T-helper 17 cell (primary cell): Measurements from ENCODE around the gene UBE2F. TPM values are rescaled to one million over a fixed set of nuclear protein-coding genes. Genes with fewer than 3 reads are reported as not detected.
A peak's percentile ranks its signal among the peaks of the same experiment; 100 is the strongest.
"Not testable (repeated sequence)": the region's sequence is repeated elsewhere in the genome, so short reads cannot be mapped to it uniquely, and the experiment has no call there.

Experiments used
- ATAC-seq: fragments of 150-1000 bp; cut with Tn5 transposase; 2 replicates; pipeline ENCODE4 v1.10.0; 2021; ENCODE audit warnings: mild to moderate bottlenecking, moderate library complexity
- DNase-seq, 3 donors: peaks; one replicate each; pipeline versions ENCODE4 v3.0.0 to v3.0.0-alpha.2; 2020 to 2021
- H3K9me3 ChIP-seq: one replicate; pipeline ENCODE4 v1.7.0; 2013; ENCODE audit warnings: low read length, mild to moderate bottlenecking; ENCODE audit not compliant: control insufficient read depth, poor library complexity, severe bottlenecking
- H3K27ac Mint-ChIP-seq: one replicate; pipeline ENCODE4 v1.8.0; 2022; ENCODE audit warnings: mild to moderate bottlenecking, moderate library complexity, mixed read lengths
- H3K27me3 Mint-ChIP-seq: one replicate; pipeline ENCODE4 v1.8.0; 2022; ENCODE audit warnings: mixed read lengths
- H3K36me3 Mint-ChIP-seq: one replicate; pipeline ENCODE4 v1.8.0; 2022; ENCODE audit warnings: low read depth, mixed read lengths
- H3K4me1 Mint-ChIP-seq: one replicate; pipeline ENCODE4 v1.8.0; 2022; ENCODE audit warnings: mild to moderate bottlenecking, mixed read lengths
- H3K4me3 Mint-ChIP-seq: one replicate; pipeline ENCODE4 v1.8.0; 2022; ENCODE audit warnings: mild to moderate bottlenecking, moderate library complexity, mixed read lengths
- total RNA-seq, 4 donors: library from RNA in 2 of 4; stranded (reverse) in 2 of 4; gene quantifications; one replicate each; pipeline ENCODE4 v1.2.3 and lab custom pipeline; 2022 to 2026

UBE2F gene
- total RNA-seq, 2 donors from 2014 or later, result 34.6 to 40.3 TPM

- Mint-ChIP-seq H3K27me3 (no peaks in the 10 kb centered on the region), H3K4me3 (no peak overlapping the region), H3K36me3 (peaks cover 14% of the 10 kb centered on the region), H3K27ac (no peak overlapping the region), H3K4me1 (peaks cover 10% of the 10 kb centered on the region)
- no peak for DNase-seq
- no peak for ATAC-seq
- H3K9me3 ChIP-seq, result no peaks in the 10 kb centered on the region
Observed at GRCh38 chr2:238039151-238039550, 72.3 kb downstream of the UBE2F start.

DNA sequence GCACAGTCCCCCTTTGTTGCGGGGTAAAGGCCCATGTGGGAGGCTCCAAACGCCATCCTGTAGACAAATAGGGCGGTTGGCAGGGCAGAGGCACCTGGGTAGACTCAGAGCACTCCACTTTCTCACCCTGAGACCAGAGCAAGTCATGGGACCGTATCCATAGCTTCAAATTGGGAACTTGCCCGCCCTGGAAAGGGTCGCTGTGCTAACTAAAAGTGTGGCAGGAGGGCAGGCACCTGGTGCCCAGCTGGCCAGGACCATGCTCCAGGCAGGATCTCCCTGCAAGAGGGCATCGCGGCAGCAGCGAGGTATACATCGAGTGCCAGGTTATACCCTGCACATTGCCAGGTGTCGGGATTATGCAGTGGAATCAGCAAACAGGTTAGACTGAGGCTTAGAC, 73.2 kb downstream of the UBE2F start:
- no peaks in the 10 kb centered on the region for H3K27me3 Mint-ChIP-seq
- H3K4me3 Mint-ChIP-seq, result no peak overlapping the region
- H3K27ac Mint-ChIP-seq, result no peak overlapping the region
- peaks cover 10% of the 10 kb centered on the region for H3K4me1 Mint-ChIP-seq
- no peaks in the 10 kb centered on the region for H3K9me3 ChIP-seq
- DNase-seq (no peak), ATAC-seq (no peak)
- peaks cover 14% of the 10 kb centered on the region for H3K36me3 Mint-ChIP-seq

- Mint-ChIP-seq H3K36me3 (peaks cover 14% of the 10 kb centered on the region), H3K27ac (peak overlapping the region; percentile 56), H3K4me1 (peaks cover 8% of the 10 kb centered on the region), H3K27me3 (no peaks in the 10 kb centered on the region), H3K4me3 (no peak overlapping the region)
- ATAC-seq, result no peak
- DNase-seq, result no peak
- no peaks in the 10 kb centered on the region for H3K9me3 ChIP-seq
Observed at GRCh38 chr2:238040918-238041317, 74.1 kb downstream of the UBE2F start.

DNA sequence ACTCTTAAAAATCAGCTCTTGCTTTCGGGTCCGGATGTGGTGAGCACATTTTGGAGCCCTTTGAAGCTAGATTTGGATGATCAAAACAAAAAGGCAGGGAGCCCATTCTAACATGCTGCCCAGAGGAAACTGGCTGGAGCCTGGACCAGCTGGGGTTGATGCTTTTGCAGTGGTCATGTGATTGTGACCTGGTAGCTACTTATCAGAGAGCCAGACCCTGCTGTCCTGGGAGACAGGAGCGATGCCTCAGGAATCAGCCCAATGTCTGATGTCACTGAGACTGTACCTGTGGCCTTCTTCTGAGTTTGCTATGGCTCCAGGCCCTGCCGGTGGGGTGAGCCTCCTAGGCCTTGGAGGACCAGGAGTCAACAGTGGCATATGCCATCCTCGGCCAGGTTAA, 75.3 kb downstream of the UBE2F start:
- peaks cover 14% of the 10 kb centered on the region for H3K36me3 Mint-ChIP-seq
- ATAC-seq (no peak), DNase-seq (no peak)
- H3K4me1 Mint-ChIP-seq, result peaks cover 8% of the 10 kb centered on the region
- no peaks in the 10 kb centered on the region for H3K9me3 ChIP-seq
- H3K27ac Mint-ChIP-seq, result peak overlapping the region; percentile 56
- H3K4me3 Mint-ChIP-seq, result no peak overlapping the region
- no peaks in the 10 kb centered on the region for H3K27me3 Mint-ChIP-seq

- Mint-ChIP-seq H3K4me3 (no peak overlapping the region), H3K27ac (peak overlapping the region; percentile 56), H3K36me3 (peaks cover 12% of the 10 kb centered on the region), H3K27me3 (no peaks in the 10 kb centered on the region), H3K4me1 (peaks cover 8% of the 10 kb centered on the region)
- no peaks in the 10 kb centered on the region for H3K9me3 ChIP-seq
- DNase-seq, result no peak
- ATAC-seq, result no peak
Observed at GRCh38 chr2:238042849-238043584, 76.2 kb downstream of the UBE2F start.

DNA sequence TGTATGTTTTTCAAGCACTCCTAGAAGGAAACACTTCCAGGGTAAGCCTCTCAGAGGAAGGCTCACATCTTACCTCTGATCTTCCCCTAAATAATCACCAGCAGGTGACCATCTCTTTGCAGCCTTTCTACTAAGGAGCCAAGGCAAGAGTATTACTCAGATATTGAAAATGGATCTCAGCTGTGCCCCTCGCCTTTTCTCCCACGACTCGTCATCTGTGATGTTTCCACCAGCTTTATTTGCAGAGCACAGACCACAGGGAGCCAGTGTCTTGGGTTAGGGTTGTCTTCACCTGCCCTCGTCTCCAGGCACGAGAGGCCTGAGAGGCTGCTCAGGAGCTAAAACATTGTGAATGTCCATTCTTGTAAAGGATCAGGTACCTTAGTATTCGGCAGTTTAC, 77.0 kb downstream of the UBE2F start:
- H3K9me3 ChIP-seq, result no peaks in the 10 kb centered on the region
- peaks cover 8% of the 10 kb centered on the region for H3K4me1 Mint-ChIP-seq
- H3K4me3 Mint-ChIP-seq, result no peak overlapping the region
- H3K27ac Mint-ChIP-seq, result no peak overlapping the region
- ATAC-seq, result no peak
- no peak for DNase-seq
- H3K36me3 Mint-ChIP-seq, result peaks cover 11% of the 10 kb centered on the region
- no peaks in the 10 kb centered on the region for H3K27me3 Mint-ChIP-seq

DNA sequence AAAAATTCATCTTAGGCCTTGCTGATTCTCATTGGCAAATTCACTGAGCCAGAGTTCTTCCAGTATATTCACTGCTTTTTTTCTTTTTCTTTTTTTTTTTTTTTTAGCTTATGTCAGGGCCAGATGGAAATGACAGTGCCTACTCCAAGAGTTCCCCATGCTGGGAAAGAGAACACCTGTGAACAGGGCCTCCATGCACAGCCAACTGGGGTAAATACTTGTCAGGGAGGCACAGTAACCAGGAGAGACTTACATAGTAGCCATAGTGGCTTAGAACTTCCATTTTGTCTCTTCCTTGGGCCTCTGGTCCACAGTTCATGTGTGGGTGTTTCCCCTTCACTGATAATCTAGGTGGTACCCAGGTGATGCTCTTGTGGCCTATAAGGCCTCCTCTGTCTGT, 78.8 kb downstream of the UBE2F start:
- Mint-ChIP-seq H3K4me1 (peaks cover 2% of the 10 kb centered on the region), H3K4me3 (no peak overlapping the region), H3K36me3 (peaks cover 10% of the 10 kb centered on the region), H3K27ac (no peak overlapping the region), H3K27me3 (no peaks in the 10 kb centered on the region)
- no peaks in the 10 kb centered on the region for H3K9me3 ChIP-seq
- DNase-seq, result no peak
- no peak for ATAC-seq

GRCh38 chr2:238046725-238047270, 80.0 kb downstream of the UBE2F start:
- Mint-ChIP-seq H3K27me3 (no peaks in the 10 kb centered on the region), H3K4me3 (no peak overlapping the region), H3K36me3 (peaks cover 5% of the 10 kb centered on the region), H3K4me1 (no peaks in the 10 kb centered on the region), H3K27ac (no peak overlapping the region)
- no peak for ATAC-seq
- H3K9me3 ChIP-seq, result no peaks in the 10 kb centered on the region
- DNase-seq, result no peak

DNA sequence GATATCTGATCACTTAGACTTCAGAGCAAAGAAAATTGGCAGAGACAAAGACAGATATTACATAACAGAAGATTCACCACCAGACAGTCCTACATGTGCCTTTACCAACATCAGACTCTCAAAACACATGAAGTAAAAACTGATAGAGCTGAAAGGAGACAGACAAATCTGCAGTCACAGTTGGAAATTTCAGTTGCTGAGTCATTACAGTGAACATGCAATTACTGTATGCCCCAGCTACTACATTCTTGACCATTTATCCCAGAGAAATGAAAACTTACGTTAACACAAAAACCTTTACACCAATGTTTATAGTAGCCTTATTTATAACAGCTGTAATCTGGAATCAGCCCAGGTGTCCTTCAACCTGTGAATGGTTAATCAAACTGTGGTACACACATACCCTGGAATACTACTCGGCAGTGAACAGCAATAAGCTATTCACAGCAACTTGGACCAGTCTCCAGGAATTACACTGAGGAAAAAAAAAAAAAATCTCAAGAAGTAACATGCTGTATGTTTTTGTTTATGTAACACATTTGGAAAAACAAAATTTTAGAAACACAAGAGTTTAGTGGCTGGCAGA, 86.5 kb downstream of the UBE2F start:
- Mint-ChIP-seq H3K4me1 (peaks cover 4% of the 10 kb centered on the region), H3K4me3 (no peak overlapping the region), H3K27ac (no peak overlapping the region), H3K36me3 (no peaks in the 10 kb centered on the region), H3K27me3 (peaks cover 28% of the 10 kb centered on the region)
- no peak for ATAC-seq
- DNase-seq, result no peak
- no peaks in the 10 kb centered on the region for H3K9me3 ChIP-seq

- H3K36me3 Mint-ChIP-seq, result no peaks in the 10 kb centered on the region
- peak overlapping the region; percentile 1 for H3K4me3 Mint-ChIP-seq
- peaks cover 28% of the 10 kb centered on the region for H3K27me3 Mint-ChIP-seq
- no peak overlapping the region for H3K27ac Mint-ChIP-seq
- ATAC-seq (no peak), DNase-seq (no peak)
- no peaks in the 10 kb centered on the region for H3K9me3 ChIP-seq
- H3K4me1 Mint-ChIP-seq, result peaks cover 10% of the 10 kb centered on the region
Observed at GRCh38 chr2:238055841-238056240, 89.0 kb downstream of the UBE2F start.

DNA sequence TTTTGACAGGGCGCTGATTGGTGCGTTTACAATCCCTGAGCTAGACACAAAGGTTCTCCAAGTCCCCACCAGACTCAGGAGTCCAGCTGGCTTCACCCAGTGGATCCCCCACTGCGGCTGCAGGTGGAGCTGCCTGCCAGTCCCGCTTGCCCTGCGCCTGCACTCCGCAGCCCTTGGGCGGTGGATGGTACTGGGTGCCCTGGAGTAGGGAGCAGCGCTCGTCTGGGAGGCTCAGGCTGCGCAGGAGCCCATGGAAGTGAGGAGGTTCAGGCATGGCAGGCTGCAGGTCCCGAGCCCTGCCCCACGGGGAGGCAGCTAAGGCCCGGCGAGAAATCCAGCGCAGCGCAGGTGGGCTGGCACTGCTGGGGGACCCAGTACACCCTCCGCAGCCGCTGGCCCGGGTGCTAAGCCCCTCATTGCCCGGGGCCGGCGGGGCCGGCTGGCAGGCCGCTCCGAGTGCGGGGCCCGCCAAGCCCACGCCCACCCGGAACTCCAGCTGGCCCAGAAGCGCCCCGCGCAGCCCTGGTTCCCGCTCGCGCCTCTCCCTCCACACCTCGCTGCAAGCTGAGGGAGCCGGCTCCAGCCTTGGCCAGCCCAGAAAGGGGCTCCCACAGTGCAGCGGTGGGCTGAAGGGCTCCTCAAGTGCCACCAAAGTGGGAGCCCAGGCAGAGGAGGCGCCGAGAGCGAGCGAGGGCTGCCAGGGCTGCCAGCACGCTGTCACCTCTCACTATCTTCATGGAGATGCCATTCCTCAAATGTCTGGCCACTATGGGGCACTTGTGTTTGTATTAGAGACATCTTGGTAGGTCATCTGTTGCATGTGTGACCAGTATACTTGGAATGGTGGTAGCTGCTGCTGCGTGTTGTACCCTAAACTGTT, 91.1 kb downstream of the UBE2F start:
- DNase-seq, H3K4me3 Mint-ChIP-seq, ATAC-seq, H3K27ac Mint-ChIP-seq, H3K9me3 ChIP-seq, H3K36me3 Mint-ChIP-seq: not testable (repeated sequence)
- Mint-ChIP-seq H3K27me3 (peaks cover 28% of the 10 kb centered on the region), H3K4me1 (peaks cover 19% of the 10 kb centered on the region)

DNA sequence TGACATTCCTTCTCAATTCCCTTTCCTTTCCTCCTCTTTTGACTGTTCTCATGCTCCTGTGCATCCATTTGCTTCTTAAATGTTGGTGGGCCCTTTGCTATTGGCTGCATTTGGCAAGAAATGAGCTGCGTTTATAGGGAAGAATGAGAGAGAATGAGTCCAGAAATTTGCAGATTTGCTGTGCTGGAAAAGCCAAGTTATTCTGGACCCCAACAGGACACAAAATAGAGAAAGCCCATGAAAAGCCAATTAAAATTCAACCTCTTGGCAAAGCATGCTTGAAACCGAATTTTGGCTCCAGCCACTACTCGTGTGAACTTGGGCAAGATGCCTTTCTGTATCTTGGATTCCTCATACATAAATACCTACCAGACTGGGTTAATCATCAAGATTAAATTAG, 92.7 kb downstream of the UBE2F start:
- H3K4me3 Mint-ChIP-seq, result peak overlapping the region; percentile 95
- H3K27me3 Mint-ChIP-seq, result peaks cover 23% of the 10 kb centered on the region
- peak overlapping the region; percentile 93 for H3K27ac Mint-ChIP-seq
- DNase-seq (no peak), ATAC-seq (no peak)
- no peaks in the 10 kb centered on the region for H3K9me3 ChIP-seq
- peaks cover 24% of the 10 kb centered on the region for H3K4me1 Mint-ChIP-seq
- no peaks in the 10 kb centered on the region for H3K36me3 Mint-ChIP-seq

DNA sequence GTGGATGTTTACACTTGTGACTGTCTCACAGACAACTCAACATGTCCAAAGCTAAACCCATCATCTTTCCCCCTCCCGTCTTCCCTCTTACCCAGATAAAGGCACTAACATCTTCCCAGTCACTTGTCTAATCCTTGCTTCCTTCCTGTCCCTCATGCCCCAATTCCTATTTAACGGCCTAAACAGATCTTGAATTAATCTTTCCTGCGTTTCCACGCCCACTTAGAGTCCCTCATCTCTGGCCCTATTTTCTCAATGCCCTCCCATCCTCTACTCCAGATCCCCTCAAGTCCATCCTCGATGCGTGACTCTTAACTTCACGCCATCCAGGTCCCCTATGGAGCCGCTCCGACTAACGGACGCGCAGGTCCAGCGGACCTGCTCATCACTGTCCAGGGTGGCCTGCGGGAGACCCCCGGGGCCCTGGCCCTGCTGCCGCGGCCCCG, 93.3 kb downstream of the UBE2F start:
- DNase-seq (no peak), ATAC-seq (no peak)
- H3K4me1 Mint-ChIP-seq, result peaks cover 24% of the 10 kb centered on the region
- no peaks in the 10 kb centered on the region for H3K36me3 Mint-ChIP-seq
- peak overlapping the region; percentile 93 for H3K27ac Mint-ChIP-seq
- no peaks in the 10 kb centered on the region for H3K9me3 ChIP-seq
- H3K27me3 Mint-ChIP-seq, result peaks cover 23% of the 10 kb centered on the region
- peak overlapping the region; percentile 95 for H3K4me3 Mint-ChIP-seq
